KMS-11 (cell line): ENCODE measurements around the gene CCDC92B.
A peak's percentile ranks its signal among the peaks of the same experiment; 100 is the strongest.
"Not testable (repeated sequence)": the region's sequence is repeated elsewhere in the genome, so short reads cannot be mapped to it uniquely, and the experiment has no call there.

Experiments
- H2AFZ ChIP-seq: fragments of 200-600 bp; sonication (generic); 2 replicates; pipeline ENCODE4 v1.6.1; 2016; ENCODE audit warnings: antibody characterized with exemption, mixed run types, low read depth
- H3K27ac ChIP-seq: fragments of 200-600 bp; sonication (generic); 2 replicates; pipeline ENCODE4 v1.6.1; 2016; ENCODE audit warnings: mild to moderate bottlenecking, mixed run types
- H3K27me3 ChIP-seq: fragments of 200-600 bp; sonication (generic); 2 replicates; pipeline ENCODE4 v1.6.1; 2017; ENCODE audit warnings: mild to moderate bottlenecking, low read depth, mixed run types, moderate library complexity; ENCODE audit not compliant: insufficient read depth
- H3K36me3 ChIP-seq: fragments of 200-600 bp; sonication (generic); 2 replicates; pipeline ENCODE4 v1.6.1; 2017; ENCODE audit warnings: mild to moderate bottlenecking, mixed run types; ENCODE audit not compliant: insufficient read depth
- H3K4me1 ChIP-seq: fragments of 200-600 bp; sonication (generic); 2 replicates; pipeline ENCODE4 v1.6.1; 2016; ENCODE audit warnings: mild to moderate bottlenecking, low read depth, mixed run types; ENCODE audit not compliant: poor library complexity, severe bottlenecking
- H3K4me2 ChIP-seq: fragments of 200-600 bp; sonication (generic); 2 replicates; pipeline ENCODE4 v1.7.0; 2016; ENCODE audit warnings: mild to moderate bottlenecking, mixed run types
- H3K4me3 ChIP-seq: fragments of 200-600 bp; sonication (generic); IDR thresholded peaks from 2 replicates; pipeline ENCODE4 v1.6.1; 2017; ENCODE audit warnings: low read depth, low read length, mixed read lengths; ENCODE audit not compliant: insufficient read depth
- H3K79me2 ChIP-seq: fragments of 200-600 bp; sonication (generic); 2 replicates; pipeline ENCODE4 v1.6.1; 2016; ENCODE audit warnings: low read depth, mixed run types; ENCODE audit not compliant: insufficient read depth
- H3K9ac ChIP-seq: fragments of 200-600 bp; sonication (generic); 2 replicates; pipeline ENCODE4 v1.6.1; 2016; ENCODE audit warnings: mild to moderate bottlenecking, mixed run types
- H4K20me1 ChIP-seq: fragments of 200-600 bp; sonication (generic); 2 replicates; pipeline ENCODE4 v1.6.1; 2016; ENCODE audit warnings: mild to moderate bottlenecking, mixed run types; ENCODE audit not compliant: insufficient read depth
- CTCF ChIP-seq: fragments of 200-600 bp; sonication (generic); conservative IDR thresholded peaks from 2 replicates; pipeline ENCODE4 v1.6.1; 2017; ENCODE audit warnings: low read depth, mild to moderate bottlenecking, antibody characterized with exemption, low read length, moderate library complexity, mixed read lengths

The CCDC92B gene

DNA sequence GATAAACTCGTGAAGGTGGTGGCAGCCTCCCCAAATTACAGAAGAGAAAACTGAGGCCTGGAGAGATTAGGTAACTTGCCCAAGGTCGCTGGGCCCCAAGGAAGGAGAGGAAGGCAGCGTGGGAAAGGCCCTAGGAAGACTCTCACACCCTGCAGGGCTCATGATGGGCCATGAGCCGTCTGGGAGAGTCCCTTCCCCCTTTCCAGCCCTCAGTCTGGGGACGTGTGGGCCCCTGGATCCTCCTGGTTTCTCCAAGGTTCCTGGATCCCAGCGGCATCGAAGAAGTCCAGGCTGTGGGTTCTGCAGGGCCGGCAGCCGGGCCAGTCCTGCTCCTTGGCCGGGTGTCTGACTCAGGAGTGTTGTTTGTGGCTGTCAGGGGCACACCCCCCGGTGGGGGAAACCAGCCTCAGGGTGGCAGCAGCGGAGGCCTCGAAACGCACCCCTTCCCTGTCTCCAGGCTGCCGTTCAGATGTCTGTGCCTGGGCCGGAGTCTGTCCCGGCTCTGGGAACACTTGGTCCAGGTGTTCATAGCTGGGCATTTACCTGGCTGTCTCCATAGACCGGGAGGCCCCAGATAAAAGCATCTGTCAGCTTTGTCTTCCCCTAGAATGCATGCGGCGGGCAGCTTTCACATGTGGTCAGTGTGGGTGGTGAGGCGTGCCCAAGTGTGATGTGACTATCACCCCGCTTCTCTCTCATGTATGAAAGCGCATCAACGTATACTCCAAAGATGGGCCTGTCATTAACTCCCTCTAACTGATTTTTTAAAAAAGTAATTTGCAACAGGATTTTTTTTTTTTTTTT is 43.1 kb upstream of the CCDC92B start:
- H3K4me2 ChIP-seq = no peak overlapping the region
- no peaks in the 10 kb centered on the region for H3K4me1 ChIP-seq
- no peaks in the 10 kb centered on the region for H3K79me2 ChIP-seq
- no peak overlapping the region for H3K4me3 ChIP-seq
- H3K36me3 ChIP-seq = no peaks in the 10 kb centered on the region
- peaks cover 26% of the 10 kb centered on the region for H3K27me3 ChIP-seq
- H3K9ac ChIP-seq = no peak overlapping the region
- no peak overlapping the region for H2AFZ ChIP-seq
- no peak overlapping the region for H3K27ac ChIP-seq
- no peaks in the 10 kb centered on the region for H4K20me1 ChIP-seq
- no peak for TF ChIP-seq CTCF

DNA sequence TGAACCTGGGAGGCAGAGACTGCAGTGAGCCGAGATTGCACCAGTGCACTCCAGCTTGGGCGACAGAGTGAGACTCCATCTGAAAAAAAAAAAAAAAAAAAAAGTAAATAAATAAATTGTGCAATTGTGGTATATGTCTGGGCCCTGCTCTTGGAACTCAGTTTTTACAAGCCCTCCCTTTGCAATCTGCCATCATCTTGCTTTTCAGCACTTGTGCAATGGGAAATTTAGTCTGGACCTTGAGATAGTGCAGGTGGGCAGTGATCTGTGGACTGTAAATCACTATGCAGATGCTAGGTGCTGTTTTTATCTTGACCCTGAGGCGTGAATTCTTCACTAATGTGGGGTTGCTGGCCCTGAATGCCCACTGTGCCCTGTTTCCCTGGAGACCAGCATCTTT is 40.2 kb upstream of the CCDC92B start:
- no peaks in the 10 kb centered on the region for H4K20me1 ChIP-seq
- H3K4me1 ChIP-seq = no peaks in the 10 kb centered on the region
- H2AFZ ChIP-seq = no peak overlapping the region
- H3K4me3 ChIP-seq = no peak overlapping the region
- no peak overlapping the region for H3K27ac ChIP-seq
- H3K9ac ChIP-seq = no peak overlapping the region
- no peak overlapping the region for H3K4me2 ChIP-seq
- no peaks in the 10 kb centered on the region for H3K36me3 ChIP-seq
- TF ChIP-seq CTCF = no peak
- no peaks in the 10 kb centered on the region for H3K79me2 ChIP-seq
- H3K27me3 ChIP-seq = peaks cover 17% of the 10 kb centered on the region; the same call in 1 of the 2 replicates

DNA sequence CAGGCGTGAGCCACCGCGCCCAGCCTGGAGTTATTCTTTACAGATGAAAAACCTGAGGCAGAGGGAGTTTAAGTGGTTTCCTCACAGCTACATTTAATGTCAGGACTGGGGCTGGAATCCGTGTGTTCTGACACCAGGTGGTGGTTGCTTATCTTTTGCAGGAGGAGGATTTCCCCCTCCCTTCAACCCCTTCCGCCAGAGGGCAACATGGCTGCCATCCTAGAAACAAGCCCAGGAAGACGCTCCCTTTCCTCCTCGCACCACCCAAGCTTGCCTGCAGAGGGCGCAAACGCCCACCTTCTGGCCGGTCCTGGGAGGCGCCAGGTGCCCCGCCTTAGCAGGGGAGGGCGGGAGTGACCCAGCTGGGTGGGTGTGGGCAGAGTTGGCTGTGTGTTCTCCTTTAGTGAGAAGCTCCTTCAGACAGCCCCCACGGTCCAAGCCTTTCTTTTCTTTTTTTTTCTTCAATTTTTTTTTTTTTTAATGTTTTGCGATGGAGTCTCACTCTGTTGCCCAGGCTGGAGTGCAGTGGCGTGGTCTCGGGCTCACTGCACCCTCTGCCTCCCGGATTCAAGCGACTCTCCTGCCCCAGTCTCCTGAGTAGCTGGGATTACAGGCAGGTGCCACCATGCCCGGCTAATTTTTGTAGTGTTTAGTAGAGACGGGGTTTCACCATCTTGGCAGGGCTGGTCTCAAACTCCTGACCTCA is 36.9 kb upstream of the CCDC92B start:
- H3K27ac ChIP-seq = no peak overlapping the region
- no peaks in the 10 kb centered on the region for H4K20me1 ChIP-seq
- no peak overlapping the region for H3K4me3 ChIP-seq
- peak; percentile 69 for TF ChIP-seq CTCF
- H3K4me2 ChIP-seq = no peak overlapping the region
- no peaks in the 10 kb centered on the region for H3K79me2 ChIP-seq
- H3K36me3 ChIP-seq = no peaks in the 10 kb centered on the region
- no peaks in the 10 kb centered on the region for H3K4me1 ChIP-seq
- no peak overlapping the region for H3K9ac ChIP-seq
- H2AFZ ChIP-seq = no peak overlapping the region
- H3K27me3 ChIP-seq = peaks cover 4% of the 10 kb centered on the region; the same call in 1 of the 2 replicates

- H3K4me1 ChIP-seq = not testable (repeated sequence)
These were observed 35.9 kb upstream of the CCDC92B start for GRCh38 chr17:2785376-2785775.

GRCh38 chr17:2784864-2785263 is 35.4 kb upstream of the CCDC92B start:
- Histone ChIP-seq H3K36me3 (no peaks in the 10 kb centered on the region), H2AFZ (no peak overlapping the region), H4K20me1 (no peaks in the 10 kb centered on the region), H3K4me2 (no peak overlapping the region), H3K79me2 (no peaks in the 10 kb centered on the region), H3K27ac (no peak overlapping the region), H3K4me1 (no peaks in the 10 kb centered on the region), H3K4me3 (no peak overlapping the region), H3K27me3 (peaks cover 6% of the 10 kb centered on the region; the same call in 1 of the 2 replicates), H3K9ac (no peak overlapping the region)
- TF ChIP-seq CTCF = no peak

More at GRCh38 chr17:2785376-2785775, 35.9 kb upstream of the CCDC92B start:
- H3K27me3 ChIP-seq, H3K36me3 ChIP-seq, H3K4me2 ChIP-seq, H3K4me3 ChIP-seq, H3K79me2 ChIP-seq, H4K20me1 ChIP-seq, H3K27ac ChIP-seq, H2AFZ ChIP-seq, H3K9ac ChIP-seq: not testable (repeated sequence)
